ENCODE measurements around the gene GTF2B.
"Not testable (repeated sequence)": the region's sequence is repeated elsewhere in the genome, so short reads cannot be mapped to it uniquely, and the experiment has no call there.

GTF2B gene

DNA sequence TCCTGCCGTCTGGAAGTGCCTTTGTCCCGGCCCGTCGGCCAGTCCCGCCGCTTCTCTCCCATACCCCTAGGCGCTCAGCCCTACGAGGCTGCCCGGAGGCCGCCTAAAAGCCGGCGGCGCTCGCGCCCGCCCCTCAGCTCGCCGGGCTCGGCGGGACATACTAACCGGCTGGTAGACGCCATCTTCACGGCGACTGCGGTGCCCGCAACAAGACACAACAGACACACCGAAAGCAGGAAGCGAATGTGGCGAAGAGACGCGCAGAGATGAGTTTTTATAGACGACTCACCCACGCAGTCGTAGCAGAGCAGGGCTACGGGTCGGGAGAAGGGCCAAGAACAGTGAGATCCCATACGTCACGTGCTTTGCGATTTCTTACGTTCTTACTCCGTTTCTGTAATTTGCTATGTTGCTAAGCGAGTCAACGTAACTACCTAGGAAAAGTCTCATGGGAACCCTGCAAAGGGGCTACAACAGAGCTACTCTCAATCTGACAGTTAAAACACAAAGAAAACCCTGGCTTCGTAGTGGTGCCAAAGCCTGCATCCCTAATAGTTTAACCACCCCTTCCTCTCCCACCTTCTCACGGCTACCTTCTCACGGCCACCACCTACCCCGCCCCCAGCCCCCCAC, at the start of gene GTF2B:
Gene GTF2B (minus strand): TSS at position 250 of the 633 bp plus-strand sequence. CDS start 68 bp downstream, at position 182.
- DNase-seq (peak; percentile 92), ATAC-seq (peak; percentile 82)
- Mint-ChIP-seq H3K27me3 (no peaks in the 10 kb centered on the region), H3K4me3 (peak within 1 kb of the TSS; percentile 97), H3K9me3 (no peaks in the 10 kb centered on the region), H3K27ac (peak within 1 kb of the TSS; percentile 89), H3K36me3 (ENCODE audit: low read depth) (peaks cover 7% of the 10 kb centered on the region), H3K4me1 (peaks cover 45% of the 10 kb centered on the region)

DNA sequence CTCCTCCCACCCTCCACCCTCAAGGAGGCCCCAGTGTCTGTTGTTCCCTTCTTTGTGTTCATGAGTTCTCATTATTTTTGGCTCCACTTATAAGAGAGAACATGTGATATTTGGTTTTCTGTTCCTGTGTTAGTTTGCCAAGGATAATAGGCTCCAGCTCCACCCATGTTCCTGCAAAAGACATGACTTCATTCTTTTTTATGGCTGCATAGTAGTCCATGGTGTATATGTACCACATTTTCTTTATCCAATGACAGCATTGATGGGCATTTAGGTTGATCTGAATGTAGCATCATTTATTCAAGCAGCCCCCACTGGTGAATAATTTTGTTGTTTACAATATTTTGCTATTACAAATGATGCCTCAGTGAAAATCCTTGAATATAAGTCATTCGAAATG, 47.2 kb upstream of the GTF2B start:
- not testable (repeated sequence) for H3K9me3 Mint-ChIP-seq, H3K4me1 Mint-ChIP-seq, ATAC-seq, DNase-seq, H3K4me3 Mint-ChIP-seq, H3K27ac Mint-ChIP-seq, H3K27me3 Mint-ChIP-seq
- peaks cover 72% of the 10 kb centered on the region for H3K36me3 Mint-ChIP-seq (ENCODE audit: low read depth)

GRCh38 chr1:88936760-88937342, 45.5 kb upstream of the GTF2B start:
- Mint-ChIP-seq H3K9me3 (no peaks in the 10 kb centered on the region), H3K27ac (no peak overlapping the region), H3K4me1 (peaks cover 3% of the 10 kb centered on the region), H3K27me3 (no peaks in the 10 kb centered on the region), H3K36me3 (ENCODE audit: low read depth) (peaks cover 63% of the 10 kb centered on the region), H3K4me3 (no peak overlapping the region)
- peak; percentile 33 for ATAC-seq
- no peak for DNase-seq

- ATAC-seq: no peak
- Mint-ChIP-seq H3K27ac (no peak overlapping the region), H3K36me3 (ENCODE audit: low read depth) (peaks cover 61% of the 10 kb centered on the region), H3K4me1 (peaks cover 3% of the 10 kb centered on the region), H3K4me3 (no peak overlapping the region), H3K9me3 (no peaks in the 10 kb centered on the region), H3K27me3 (no peaks in the 10 kb centered on the region)
- DNase-seq: no peak
Measured at GRCh38 chr1:88936223-88936523, 44.8 kb upstream of the GTF2B start.

- Mint-ChIP-seq H3K27me3 (no peaks in the 10 kb centered on the region), H3K9me3 (no peaks in the 10 kb centered on the region), H3K4me3 (no peak overlapping the region), H3K4me1 (peaks cover 3% of the 10 kb centered on the region), H3K36me3 (ENCODE audit: low read depth) (peaks cover 56% of the 10 kb centered on the region), H3K27ac (no peak overlapping the region)
- no peak for DNase-seq
- ATAC-seq: no peak
Measured at GRCh38 chr1:88935522-88936222, 44.3 kb upstream of the GTF2B start.

DNA sequence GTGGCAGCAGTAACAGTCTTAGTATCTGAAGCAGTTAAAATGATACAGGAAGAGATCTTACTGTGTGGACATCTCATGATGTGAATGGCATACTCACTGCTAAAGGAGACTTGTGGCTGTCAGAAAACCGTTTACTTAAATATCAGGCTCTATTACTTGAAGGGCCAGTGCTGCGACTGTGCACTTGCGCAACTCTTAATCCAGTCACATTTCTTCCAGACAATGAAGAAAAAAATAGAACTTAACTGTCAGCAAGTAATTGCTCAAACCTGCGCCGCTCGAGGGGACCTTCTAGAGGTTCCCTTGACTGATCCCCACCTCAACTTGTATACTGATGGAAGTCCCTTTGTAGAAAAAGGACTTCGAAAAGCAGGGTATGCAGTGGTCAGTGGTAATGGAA, 38.8 kb upstream of the GTF2B start:
- ATAC-seq, DNase-seq, H3K27me3 Mint-ChIP-seq, H3K27ac Mint-ChIP-seq, H3K9me3 Mint-ChIP-seq, H3K4me1 Mint-ChIP-seq, H3K4me3 Mint-ChIP-seq: not testable (repeated sequence)
- peaks cover 46% of the 10 kb centered on the region for H3K36me3 Mint-ChIP-seq (ENCODE audit: low read depth)

DNA sequence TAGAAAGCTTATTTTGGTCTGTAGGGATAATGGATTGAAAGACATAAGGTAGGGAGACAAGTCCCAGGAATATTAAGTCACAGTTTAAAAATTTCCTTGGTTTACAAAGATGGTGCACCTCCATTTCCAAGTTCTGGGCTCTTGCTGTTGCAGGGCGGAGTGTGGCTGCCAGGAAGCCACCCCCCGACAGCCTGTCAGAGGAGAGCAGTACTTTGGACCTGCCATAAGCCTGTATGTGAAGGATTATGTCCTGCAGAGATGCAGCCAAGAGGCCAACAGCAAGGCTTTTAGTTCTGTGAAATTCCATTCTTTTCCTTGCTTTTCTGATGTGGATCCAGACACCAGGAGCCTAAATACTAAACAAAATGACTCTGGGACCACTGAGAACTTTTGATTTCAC, 31.9 kb upstream of the GTF2B start:
- H3K27me3 Mint-ChIP-seq: no peaks in the 10 kb centered on the region

GRCh38 chr1:88922214-88922613, 30.8 kb upstream of the GTF2B start:
- peaks cover 6% of the 10 kb centered on the region for H3K9me3 Mint-ChIP-seq
- H3K36me3 Mint-ChIP-seq (ENCODE audit: low read depth): peaks cover 80% of the 10 kb centered on the region
- peaks cover 2% of the 10 kb centered on the region for H3K4me1 Mint-ChIP-seq
- no peak overlapping the region for H3K27ac Mint-ChIP-seq
- no peak for DNase-seq
- no peak overlapping the region for H3K4me3 Mint-ChIP-seq
- H3K27me3 Mint-ChIP-seq: no peaks in the 10 kb centered on the region
- ATAC-seq: no peak

More for the DNA sequence above, 31.9 kb upstream of the GTF2B start:
- no peak for DNase-seq
- ATAC-seq: no peak
- H3K36me3 Mint-ChIP-seq (ENCODE audit: low read depth): peaks cover 78% of the 10 kb centered on the region
- peaks cover 4% of the 10 kb centered on the region for H3K9me3 Mint-ChIP-seq
- H3K4me1 Mint-ChIP-seq: no peaks in the 10 kb centered on the region
- H3K4me3 Mint-ChIP-seq: no peak overlapping the region
- no peak overlapping the region for H3K27ac Mint-ChIP-seq

DNA sequence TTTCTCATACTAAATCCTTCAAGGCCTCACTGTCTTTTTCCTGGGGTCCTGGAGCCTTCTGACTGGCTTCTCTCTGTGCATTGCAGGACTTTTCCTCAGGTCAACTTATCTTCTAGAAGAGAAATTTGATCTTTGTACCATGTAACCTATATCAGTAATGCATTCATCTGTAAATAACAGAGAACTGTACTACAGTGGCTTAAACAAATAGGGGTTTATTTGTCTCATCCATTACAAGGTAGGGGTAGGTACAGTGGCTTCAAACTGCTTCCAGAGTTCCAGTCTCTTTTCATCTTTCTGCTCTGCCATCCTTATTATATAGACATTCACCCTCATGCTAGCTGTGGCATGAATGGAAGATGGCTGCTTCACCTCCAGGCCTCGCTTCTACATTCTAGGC, 29.5 kb upstream of the GTF2B start:
- DNase-seq: no peak
- Mint-ChIP-seq H3K36me3 (ENCODE audit: low read depth) (peaks cover 75% of the 10 kb centered on the region), H3K9me3 (peaks cover 20% of the 10 kb centered on the region), H3K4me1 (peaks cover 11% of the 10 kb centered on the region), H3K27ac (no peak overlapping the region), H3K4me3 (no peak overlapping the region), H3K27me3 (no peaks in the 10 kb centered on the region)
- no peak for ATAC-seq

DNA sequence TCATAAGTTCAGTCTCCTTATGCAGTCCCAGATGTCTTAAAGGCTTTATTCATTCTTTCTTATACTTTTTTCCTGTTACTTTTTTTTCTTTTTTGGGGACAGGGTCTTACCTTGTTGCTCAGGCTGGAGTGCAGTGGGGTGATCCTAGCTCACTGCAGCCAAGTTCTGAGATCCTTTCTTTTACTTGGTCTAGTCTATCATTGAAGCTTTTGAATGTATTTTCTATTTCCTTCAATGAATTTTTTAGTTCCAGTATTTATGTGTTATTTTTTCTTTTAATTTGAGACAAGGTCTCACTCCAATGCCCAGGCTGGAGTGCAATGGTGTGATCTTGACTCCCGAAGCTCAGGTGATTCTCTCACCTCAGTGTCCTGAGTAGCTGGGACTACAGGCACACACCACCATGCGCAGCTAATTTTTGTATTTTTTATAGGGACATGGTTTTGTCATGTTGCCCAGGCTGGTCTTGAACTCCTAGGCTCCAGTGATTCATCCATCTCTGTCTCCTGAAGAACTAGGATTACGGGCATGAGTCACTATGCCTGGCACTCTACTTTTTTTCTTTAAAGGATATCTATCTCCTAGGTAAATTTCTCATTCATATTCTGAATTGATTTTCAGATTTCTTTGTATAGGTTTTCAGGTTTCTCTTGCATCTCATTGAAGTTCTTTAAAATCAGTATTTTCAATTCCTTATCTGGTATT, 26.1 kb upstream of the GTF2B start:
- Mint-ChIP-seq H3K4me1 (peaks cover 11% of the 10 kb centered on the region), H3K36me3 (ENCODE audit: low read depth) (peaks cover 49% of the 10 kb centered on the region), H3K4me3 (no peak overlapping the region), H3K27me3 (no peaks in the 10 kb centered on the region), H3K9me3 (peaks cover 38% of the 10 kb centered on the region), H3K27ac (no peak overlapping the region)
- no peak for ATAC-seq
- DNase-seq: no peak

DNA sequence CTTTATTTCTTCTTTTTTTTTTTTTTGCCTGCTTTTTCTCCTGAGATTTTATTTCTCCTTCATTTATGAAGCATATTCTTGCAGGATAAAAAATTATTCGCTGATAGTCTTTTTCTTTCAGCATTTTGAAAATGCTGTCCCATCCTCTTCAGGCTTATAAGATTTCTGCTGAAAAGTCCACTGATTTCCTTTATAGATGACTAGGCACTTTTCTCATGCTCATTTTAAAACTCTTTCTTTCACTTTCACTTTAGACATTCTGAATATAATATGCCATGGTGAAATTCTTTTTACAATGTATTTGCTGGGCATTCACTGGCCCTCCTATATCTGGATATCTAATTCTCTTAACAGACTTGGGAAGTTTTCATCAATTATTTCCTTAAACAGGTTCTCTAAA, 25.5 kb upstream of the GTF2B start:
- peaks cover 41% of the 10 kb centered on the region for H3K9me3 Mint-ChIP-seq
- ATAC-seq (no peak), DNase-seq (no peak)
- peaks cover 11% of the 10 kb centered on the region for H3K4me1 Mint-ChIP-seq
- H3K27ac Mint-ChIP-seq: no peak overlapping the region
- no peaks in the 10 kb centered on the region for H3K27me3 Mint-ChIP-seq
- no peak overlapping the region for H3K4me3 Mint-ChIP-seq
- H3K36me3 Mint-ChIP-seq (ENCODE audit: low read depth): peaks cover 44% of the 10 kb centered on the region

DNA sequence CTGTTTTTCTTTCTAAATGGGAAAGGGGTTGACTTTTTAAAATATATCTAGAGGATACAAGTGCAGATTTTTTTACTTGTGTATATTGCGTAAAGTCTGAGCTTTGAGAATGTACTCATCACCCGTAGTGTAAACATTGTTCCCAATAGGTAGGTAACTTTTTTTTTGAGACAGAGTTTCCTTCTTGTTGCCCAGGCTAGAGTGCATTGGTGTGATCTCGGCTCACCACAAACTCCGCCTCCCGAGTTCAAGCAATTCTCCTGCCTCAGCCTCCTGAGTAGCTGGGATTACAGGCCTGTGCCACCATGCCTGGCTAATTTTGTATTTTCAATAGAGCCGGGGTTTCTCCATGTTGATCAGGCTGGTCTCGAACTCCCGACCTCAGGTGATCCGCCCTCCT, 20.4 kb upstream of the GTF2B start:
- H3K9me3 Mint-ChIP-seq: peaks cover 35% of the 10 kb centered on the region
- not testable (repeated sequence) for DNase-seq; H3K27me3 Mint-ChIP-seq; H3K4me3 Mint-ChIP-seq; H3K36me3 Mint-ChIP-seq (ENCODE audit: low read depth); H3K27ac Mint-ChIP-seq; ATAC-seq; H3K4me1 Mint-ChIP-seq

GRCh38 chr1:88911161-88911560, 19.8 kb upstream of the GTF2B start:
- Mint-ChIP-seq H3K4me3 (no peak overlapping the region), H3K27me3 (no peaks in the 10 kb centered on the region)
- no peak for DNase-seq

GRCh38 chr1:88910401-88910800, 19.0 kb upstream of the GTF2B start:
- H3K27me3 Mint-ChIP-seq: no peaks in the 10 kb centered on the region
- H3K4me1 Mint-ChIP-seq: no peaks in the 10 kb centered on the region
- DNase-seq (no peak), ATAC-seq (no peak)
- peaks cover 21% of the 10 kb centered on the region for H3K9me3 Mint-ChIP-seq
- no peak overlapping the region for H3K4me3 Mint-ChIP-seq
- no peaks in the 10 kb centered on the region for H3K36me3 Mint-ChIP-seq (ENCODE audit: low read depth)
- H3K27ac Mint-ChIP-seq: no peak overlapping the region

More at GRCh38 chr1:88911161-88911560, 19.8 kb upstream of the GTF2B start:
- H3K4me1 Mint-ChIP-seq: no peaks in the 10 kb centered on the region
- H3K27ac Mint-ChIP-seq: no peak overlapping the region
- H3K36me3 Mint-ChIP-seq (ENCODE audit: low read depth): no peaks in the 10 kb centered on the region
- no peak for ATAC-seq
- H3K9me3 Mint-ChIP-seq: peaks cover 28% of the 10 kb centered on the region

GRCh38 chr1:88900883-88901282, 9.5 kb upstream of the GTF2B start:
- H3K27me3 Mint-ChIP-seq: no peaks in the 10 kb centered on the region
- H3K9me3 Mint-ChIP-seq: no peaks in the 10 kb centered on the region
- no peak for DNase-seq
- no peak for ATAC-seq
- H3K27ac Mint-ChIP-seq: no peak overlapping the region
- H3K4me1 Mint-ChIP-seq: no peaks in the 10 kb centered on the region
- no peaks in the 10 kb centered on the region for H3K36me3 Mint-ChIP-seq (ENCODE audit: low read depth)
- no peak overlapping the region for H3K4me3 Mint-ChIP-seq
